H9 (cell line): ENCODE data around the gene CHN2. TPM values are rescaled to one million over a fixed set of nuclear protein-coding genes. Genes with fewer than 3 reads are reported as not detected.

ENCODE experiments used
- DNase-seq: peaks from one replicate; pipeline ENCODE4 v3.0.0-alpha.2; 2017
- H2AFZ ChIP-seq: one replicate; pipeline ENCODE4 v1.6.1; 2013; ENCODE audit warnings: mild to moderate bottlenecking, low read length, control low read depth, moderate library complexity
- H2AK5ac ChIP-seq: 2 replicates; pipeline ENCODE4 v1.6.1; 2013; ENCODE audit warnings: low read length, control low read depth, mixed read lengths; ENCODE audit not compliant: insufficient read length
- H2BK120ac ChIP-seq: one replicate; pipeline ENCODE4 v1.6.1; 2013; ENCODE audit warnings: low read depth, mild to moderate bottlenecking, low read length, control low read depth, inconsistent platforms; ENCODE audit not compliant: poor library complexity, severe bottlenecking
- H2BK12ac ChIP-seq: 2 replicates; pipeline ENCODE4 v1.6.1; 2013; ENCODE audit warnings: low read length, control low read depth, mixed read lengths, low read depth; ENCODE audit not compliant: insufficient read length
- H2BK15ac ChIP-seq: 2 replicates; pipeline ENCODE4 v1.6.1; 2013; ENCODE audit warnings: low read depth, low read length, control low read depth
- H2BK20ac ChIP-seq: one replicate; pipeline ENCODE4 v1.6.1; 2013; ENCODE audit warnings: low read depth, mild to moderate bottlenecking, low read length, control low read depth, inconsistent platforms; ENCODE audit not compliant: poor library complexity, severe bottlenecking
- H2BK5ac ChIP-seq: 2 replicates; pipeline ENCODE4 v1.6.1; 2013; ENCODE audit warnings: low read length, control low read depth, mixed read lengths; ENCODE audit not compliant: insufficient read length
- H3K14ac ChIP-seq: 2 replicates; pipeline ENCODE4 v1.6.1; 2013; ENCODE audit warnings: low read length, control low read depth; ENCODE audit not compliant: insufficient read depth
- H3K18ac ChIP-seq: 2 replicates; pipeline ENCODE4 v1.6.1; 2013; ENCODE audit warnings: low read depth, mild to moderate bottlenecking, mixed read lengths, low read length, control low read depth; ENCODE audit not compliant: insufficient read length
- H3K23ac ChIP-seq: 2 replicates; pipeline ENCODE4 v1.6.1; 2013; ENCODE audit warnings: low read length, control low read depth, mixed read lengths, low read depth; ENCODE audit not compliant: insufficient read length
- H3K23me2 ChIP-seq: 2 replicates; pipeline ENCODE4 v1.6.1; 2013; ENCODE audit warnings: low read depth, mild to moderate bottlenecking, mixed read lengths, low read length, control low read depth; ENCODE audit not compliant: insufficient read length, poor library complexity, severe bottlenecking
- H3K27ac ChIP-seq: 2 replicates; pipeline ENCODE4 v1.5.1; 2013; ENCODE audit warnings: low read length, control low read depth, mixed read lengths, low read depth; ENCODE audit not compliant: insufficient read length
- H3K27me3 ChIP-seq: 2 replicates; pipeline ENCODE4 v1.6.1; 2013; ENCODE audit warnings: low read length, control low read depth, inconsistent platforms; ENCODE audit not compliant: insufficient read depth
- H3K4ac ChIP-seq: 2 replicates; pipeline ENCODE4 v1.6.1; 2013; ENCODE audit warnings: low read depth, mild to moderate bottlenecking, control low read depth, inconsistent platforms, low read length, moderate library complexity
- H3K4me1 ChIP-seq: 2 replicates; pipeline ENCODE4 v1.6.1; 2013; ENCODE audit warnings: low read length, control low read depth, inconsistent platforms; ENCODE audit not compliant: insufficient read depth
- H3K4me2 ChIP-seq: 2 replicates; pipeline ENCODE4 v1.6.1; 2013; ENCODE audit warnings: low read length, control low read depth, mixed read lengths; ENCODE audit not compliant: insufficient read length, insufficient read depth
- H3K56ac ChIP-seq: 2 replicates; pipeline ENCODE4 v1.6.1; 2013; ENCODE audit warnings: low read depth, mild to moderate bottlenecking, mixed read lengths, low read length, control low read depth; ENCODE audit not compliant: insufficient read length
- H3K79me1 ChIP-seq: 2 replicates; pipeline ENCODE4 v1.6.1; 2013; ENCODE audit warnings: low read depth, mild to moderate bottlenecking, moderate library complexity, low read length, control low read depth, inconsistent platforms; ENCODE audit not compliant: insufficient read depth, poor library complexity, severe bottlenecking
- H3K79me2 ChIP-seq: 2 replicates; pipeline ENCODE4 v1.6.1; 2013; ENCODE audit warnings: low read length, control low read depth, inconsistent platforms; ENCODE audit not compliant: insufficient read depth
- H3K9ac ChIP-seq: 2 replicates; pipeline ENCODE4 v1.6.1; 2013; ENCODE audit warnings: low read length, control low read depth, mixed read lengths; ENCODE audit not compliant: insufficient read length; ENCODE audit errors: extremely low read depth
- H3K9me3 ChIP-seq: one replicate; pipeline ENCODE4 v1.6.1; 2013; ENCODE audit warnings: low read depth, low read length, inconsistent platforms; ENCODE audit not compliant: control insufficient read depth
- H3T11ph ChIP-seq: one replicate; pipeline ENCODE4 v1.6.1; 2013; ENCODE audit warnings: mild to moderate bottlenecking, low read length, control low read depth, inconsistent platforms
- H4K20me1 ChIP-seq: one replicate; pipeline ENCODE4 v1.6.1; 2013; ENCODE audit not compliant: control insufficient read depth, insufficient read length, insufficient read depth
- H4K5ac ChIP-seq: 2 replicates; pipeline ENCODE4 v1.6.1; 2013; ENCODE audit warnings: low read depth, mild to moderate bottlenecking, mixed read lengths, low read length, control low read depth; ENCODE audit not compliant: insufficient read length
- H4K8ac ChIP-seq: replicated peaks from 2 replicates; pipeline ENCODE4 v1.6.1; 2013; ENCODE audit warnings: low read length, control low read depth, mixed read lengths, low read depth; ENCODE audit not compliant: insufficient read length
- H4K91ac ChIP-seq: 2 replicates; pipeline ENCODE4 v1.6.1; 2013; ENCODE audit warnings: low read depth, mild to moderate bottlenecking, moderate library complexity, mixed read lengths, low read length, control low read depth; ENCODE audit not compliant: insufficient read length
- H3K27ac Mint-ChIP-seq, 3 experiments: 2 replicates in 2 of 3; 3 replicates in 1 of 3; pipeline ENCODE4 v1.8.0; 2020 to 2021; ENCODE audit warnings: mixed read lengths in 3 of 3, mild to moderate bottlenecking in 1 of 3, moderate library complexity in 1 of 3
- H3K27me3 Mint-ChIP-seq: 2 replicates; pipeline ENCODE4 v1.8.0; 2021; ENCODE audit warnings: low read depth, mild to moderate bottlenecking, moderate library complexity, mixed read lengths
- H3K36me3 Mint-ChIP-seq, 3 experiments: 2 replicates in 2 of 3; 3 replicates in 1 of 3; pipeline ENCODE4 v1.8.0; 2020 to 2021; ENCODE audit warnings: low read depth in 3 of 3, mixed read lengths in 3 of 3; ENCODE audit not compliant: insufficient read depth in 1 of 3
- H3K4me1 Mint-ChIP-seq, 2 experiments: 2 replicates each; pipeline ENCODE4 v1.8.0; 2020; ENCODE audit warnings: mixed read lengths in 2 of 2
- H3K4me3 Mint-ChIP-seq, 2 experiments: 2 replicates in 1 of 2; 3 replicates in 1 of 2; pipeline ENCODE4 v1.8.0; 2020 to 2021; ENCODE audit warnings: mild to moderate bottlenecking in 2 of 2, mixed read lengths in 2 of 2, moderate library complexity in 1 of 2
- H3K9me3 Mint-ChIP-seq, 2 experiments: 2 replicates in 1 of 2; 3 replicates in 1 of 2; pipeline ENCODE4 v1.8.0; 2020; ENCODE audit warnings: mild to moderate bottlenecking in 2 of 2, mixed read lengths in 2 of 2, moderate library complexity in 1 of 2
- WGBS: extraction: QIAGEN DNeasy Blood & Tissue Kit; methylation state at CpG from one replicate; pipeline ENCODE4 v1.1.7; 2013; ENCODE audit warnings: missing lambda C conversion rate, low lambda C conversion rate, mixed read lengths; ENCODE audit not compliant: insufficient read length; ENCODE audit errors: extremely low coverage; 5-methylcytosine and 5-hydroxymethylcytosine counted together
- total RNA-seq: library from RNA; stranded (reverse); gene quantifications from 2 replicates; pipeline ENCODE4 v1.2.1, GENCODE V29; 2021
- TF ChIP-seq, protein P1 (sequence below): fragments of 200-600 bp; sonication (generic); conservative IDR thresholded peaks from 3 replicates; pipeline ENCODE4 v1.8.0; 2021; ENCODE audit warnings: antibody characterized with exemption, mild to moderate bottlenecking

The CHN2 gene
- total RNA-seq, 1 experiment from 2014 or later: 3.3 TPM

DNA sequence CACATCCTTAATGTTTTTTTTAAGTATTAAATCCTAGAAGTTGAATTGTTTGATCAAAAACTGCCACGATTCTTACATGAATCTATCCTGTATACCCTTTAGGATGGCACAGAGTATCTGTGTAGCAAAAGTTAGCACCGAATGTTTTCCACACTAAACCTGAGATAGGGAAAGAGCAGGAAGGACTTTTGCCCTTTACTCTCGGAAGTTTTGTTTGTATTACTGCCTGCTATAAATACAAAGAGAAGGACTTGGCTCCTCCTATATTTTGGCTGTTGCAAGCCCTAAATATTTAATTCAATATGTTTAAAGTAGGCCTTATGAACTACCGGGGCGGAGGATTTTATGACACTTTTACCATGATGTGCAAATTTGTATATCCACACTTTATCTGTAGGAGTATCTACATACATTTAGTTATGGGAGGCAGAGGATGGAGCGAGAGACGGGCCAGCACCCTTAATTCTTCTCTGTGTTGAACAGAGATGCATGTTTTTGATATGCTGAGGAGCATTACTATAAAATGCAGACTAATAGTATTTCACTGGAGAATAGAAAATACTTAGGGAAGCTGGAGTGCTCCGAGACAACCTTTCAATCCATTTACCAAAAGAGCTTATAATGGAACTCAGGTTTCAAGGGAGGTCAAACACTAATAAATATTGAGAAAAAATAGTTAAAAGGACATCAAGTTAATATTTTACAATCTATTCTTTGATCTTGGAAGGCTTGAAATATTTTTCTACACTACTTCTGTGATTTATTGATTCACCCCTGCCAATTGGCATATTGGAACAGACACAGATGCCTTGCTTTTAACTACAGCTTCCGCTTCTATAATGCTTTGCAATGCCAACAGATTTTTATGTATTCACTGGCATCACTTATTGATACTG lies 97.4 kb downstream of the CHN2 start:
- Histone ChIP-seq H3K27me3 (no peaks in the 10 kb centered on the region), H3K56ac (no peak overlapping the region), H2BK5ac (no peak overlapping the region), H3K9ac (no peak overlapping the region), H3K79me2 (no peaks in the 10 kb centered on the region), H3K23ac (no peak overlapping the region), H3K23me2 (no peaks in the 10 kb centered on the region), H2BK12ac (no peak overlapping the region), H2BK15ac (no peak overlapping the region), H3K14ac (no peak overlapping the region), H3K18ac (no peak overlapping the region), H3K4me2 (no peak overlapping the region), H2BK120ac (no peak overlapping the region), H3K9me3 (no peaks in the 10 kb centered on the region), H3K4me1 (peaks cover 18% of the 10 kb centered on the region), H3T11ph (no peak overlapping the region), H3K4ac (no peak overlapping the region), H4K20me1 (no peaks in the 10 kb centered on the region), H2AFZ (no peak overlapping the region), H4K91ac (no peak overlapping the region), H4K8ac (no peak overlapping the region), H2BK20ac (no peak overlapping the region), H2AK5ac (no peak overlapping the region), H3K27ac (no peak overlapping the region), H3K79me1 (no peaks in the 10 kb centered on the region), H4K5ac (no peak overlapping the region)
- Mint-ChIP-seq H3K27me3 (no peaks in the 10 kb centered on the region; the same call in none of the 2 replicates), H3K9me3 (no peaks in the 10 kb centered on the region; a peak in 1 of 5 replicates), H3K4me1 (peaks cover 68 to 81% of the 10 kb centered on the region in 2 experiments), H3K36me3 (no peaks in the 10 kb centered on the region; a peak in 1 of 7 replicates), H3K27ac (no peak overlapping the region), H3K4me3 (no peak overlapping the region)
- TF ChIP-seq, protein P1, sequence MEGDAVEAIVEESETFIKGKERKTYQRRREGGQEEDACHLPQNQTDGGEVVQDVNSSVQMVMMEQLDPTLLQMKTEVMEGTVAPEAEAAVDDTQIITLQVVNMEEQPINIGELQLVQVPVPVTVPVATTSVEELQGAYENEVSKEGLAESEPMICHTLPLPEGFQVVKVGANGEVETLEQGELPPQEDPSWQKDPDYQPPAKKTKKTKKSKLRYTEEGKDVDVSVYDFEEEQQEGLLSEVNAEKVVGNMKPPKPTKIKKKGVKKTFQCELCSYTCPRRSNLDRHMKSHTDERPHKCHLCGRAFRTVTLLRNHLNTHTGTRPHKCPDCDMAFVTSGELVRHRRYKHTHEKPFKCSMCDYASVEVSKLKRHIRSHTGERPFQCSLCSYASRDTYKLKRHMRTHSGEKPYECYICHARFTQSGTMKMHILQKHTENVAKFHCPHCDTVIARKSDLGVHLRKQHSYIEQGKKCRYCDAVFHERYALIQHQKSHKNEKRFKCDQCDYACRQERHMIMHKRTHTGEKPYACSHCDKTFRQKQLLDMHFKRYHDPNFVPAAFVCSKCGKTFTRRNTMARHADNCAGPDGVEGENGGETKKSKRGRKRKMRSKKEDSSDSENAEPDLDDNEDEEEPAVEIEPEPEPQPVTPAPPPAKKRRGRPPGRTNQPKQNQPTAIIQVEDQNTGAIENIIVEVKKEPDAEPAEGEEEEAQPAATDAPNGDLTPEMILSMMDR: no peak
- DNase-seq: no peak
- WGBS: no CpG with 5 or more reads among the region's 9 CpGs
